Erythroblast (primary cell): ENCODE measurements around the gene HMGB4.

Source experiments
- GATA1 ChIP-seq: IDR thresholded peaks from 2 replicates; pipeline ENCODE4 v1.6.1; 2011; ENCODE audit warnings: low read depth, mild to moderate bottlenecking, control low read depth, low read length, moderate library complexity
- POLR2A ChIP-seq: IDR thresholded peaks from 2 replicates; pipeline ENCODE4 v1.6.1; 2011; ENCODE audit warnings: mild to moderate bottlenecking, low read length

DNA sequence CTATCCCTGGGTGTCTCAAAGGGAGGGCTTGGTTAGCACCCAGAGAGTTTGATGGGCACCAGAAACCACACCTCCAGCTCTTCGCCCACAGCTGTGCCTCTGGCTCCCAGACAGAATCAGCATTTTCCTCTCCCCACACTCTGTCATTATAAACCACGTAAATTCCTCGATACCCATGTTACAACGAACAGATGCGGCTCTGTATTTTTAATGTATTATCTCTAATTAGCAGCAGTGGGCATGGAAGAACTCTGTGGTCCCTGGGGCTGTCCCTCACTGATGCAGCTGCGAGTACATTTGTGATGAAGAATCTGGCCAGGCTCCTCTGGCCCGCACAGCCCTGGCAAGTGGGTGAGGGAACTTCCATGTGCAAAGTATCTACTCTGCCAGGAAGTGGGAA lies 10.8 kb downstream of the HMGB4 start:
- TF ChIP-seq POLR2A (no peak), GATA1 (no peak)
